ENCODE data around the gene PRKAG1. TPM values are rescaled to one million over a fixed set of nuclear protein-coding genes. Genes with fewer than 3 reads are reported as not detected.

PRKAG1 gene
- total and polyA plus RNA-seq, 8 donors = 48.4 to 81.8 (median 78.3) TPM

GRCh38 chr12:48966177-48966895 is 52.2 kb downstream of the PRKAG1 start:
- Histone ChIP-seq H3K27me3 (peaks cover 18 to 30% of the 10 kb centered on the region in 2 donors), H3K4me1 (peaks cover 3 to 18% of the 10 kb centered on the region in 2 donors), H3K4me3 (no peak overlapping the region), H3K9me3 (no peaks in the 10 kb centered on the region), H3K27ac (no peak overlapping the region), H3K36me3 (no peaks in the 10 kb centered on the region)
- no peak for TF ChIP-seq CTCF (IDR thresholded peaks at IDR 0.05)
- DNase-seq (no peak), ATAC-seq (no peak)
- intact Hi-C loops (cut with DNase I) = no loop called here

DNA sequence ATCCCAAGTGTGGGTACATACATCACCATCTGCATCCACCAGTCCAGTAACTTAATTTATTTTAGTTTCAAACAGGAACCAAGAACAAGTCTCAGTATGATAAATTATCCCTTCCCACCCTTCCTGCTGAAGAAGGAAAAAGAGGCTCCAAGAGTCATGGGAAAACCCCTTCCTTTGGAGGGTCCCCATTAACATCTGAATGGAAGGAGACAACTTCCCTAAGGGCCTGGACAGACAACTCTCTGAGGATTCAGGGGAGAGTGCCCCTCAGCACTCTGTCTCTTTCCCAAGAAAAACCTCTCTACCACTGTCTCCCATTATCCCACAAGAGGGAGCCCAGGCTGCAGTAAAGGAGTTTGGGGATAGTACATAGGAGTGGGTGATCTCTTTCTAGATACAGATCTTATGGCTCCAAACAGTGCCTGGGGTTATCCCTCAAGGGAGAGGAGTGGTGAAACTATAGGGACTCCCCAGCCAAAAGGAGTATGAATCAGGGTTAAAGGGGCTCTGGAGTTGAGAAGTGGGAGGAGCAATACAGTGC is 53.2 kb downstream of the PRKAG1 start:
- intact Hi-C loops (cut with DNase I) = no loop called here
- Histone ChIP-seq H3K27me3 (peaks cover 8 to 25% of the 10 kb centered on the region in 2 donors), H3K27ac (no peak overlapping the region), H3K4me3 (no peak overlapping the region), H3K36me3 (no peaks in the 10 kb centered on the region), H3K4me1 (peaks cover 0 to 9% of the 10 kb centered on the region in 2 donors), H3K9me3 (no peaks in the 10 kb centered on the region)
- TF ChIP-seq CTCF (IDR thresholded peaks at IDR 0.05) = no peak
- DNase-seq (no peak), ATAC-seq (no peak)

- Histone ChIP-seq H3K4me1 (peaks cover 0 to 8% of the 10 kb centered on the region in 2 donors), H3K36me3 (no peaks in the 10 kb centered on the region), H3K27me3 (peaks cover 0 to 7% of the 10 kb centered on the region in 2 donors), H3K27ac (no peak overlapping the region), H3K9me3 (no peaks in the 10 kb centered on the region), H3K4me3 (no peak overlapping the region)
- ATAC-seq = no peak
- no peak for DNase-seq
- no peak for TF ChIP-seq CTCF (IDR thresholded peaks at IDR 0.05)
- intact Hi-C loops (cut with DNase I) = no loop called here
Observed at GRCh38 chr12:48961801-48962200, 56.8 kb downstream of the PRKAG1 start.

GRCh38 chr12:48961331-48961730 is 57.2 kb downstream of the PRKAG1 start:
- H3K4me3 ChIP-seq = no peak overlapping the region
- no peak for TF ChIP-seq CTCF (IDR thresholded peaks at IDR 0.05)
- ATAC-seq = no peak
- peaks cover 0 to 7% of the 10 kb centered on the region in 2 donors for H3K27me3 ChIP-seq
- no peaks in the 10 kb centered on the region for H3K9me3 ChIP-seq
- intact Hi-C loops (cut with DNase I) = no loop called here
- H3K4me1 ChIP-seq = peaks cover 0 to 8% of the 10 kb centered on the region in 2 donors
- DNase-seq = no peak
- no peak overlapping the region for H3K27ac ChIP-seq
- H3K36me3 ChIP-seq = no peaks in the 10 kb centered on the region

- Histone ChIP-seq H3K27me3 (peaks cover 0 to 7% of the 10 kb centered on the region in 2 donors), H3K4me1 (peaks cover 3 to 13% of the 10 kb centered on the region in 2 donors), H3K36me3 (no peaks in the 10 kb centered on the region), H3K4me3 (no peak overlapping the region), H3K27ac (no peak overlapping the region), H3K9me3 (no peaks in the 10 kb centered on the region)
- intact Hi-C loops (cut with DNase I) = no loop called here
- TF ChIP-seq CTCF (IDR thresholded peaks at IDR 0.05) = no peak
- DNase-seq (no peak), ATAC-seq (no peak)
Observed at GRCh38 chr12:48960834-48961233, 57.7 kb downstream of the PRKAG1 start.

Measured in left lung (tissue), 10 donors.